ENCODE measurements around the gene IMP3. TPM values are rescaled to one million over a fixed set of nuclear protein-coding genes. Genes with fewer than 3 reads are reported as not detected.

Gene IMP3
- total and polyA plus RNA-seq, 4 donors, result 45.2 to 94.8 (median 69.6) TPM

DNA sequence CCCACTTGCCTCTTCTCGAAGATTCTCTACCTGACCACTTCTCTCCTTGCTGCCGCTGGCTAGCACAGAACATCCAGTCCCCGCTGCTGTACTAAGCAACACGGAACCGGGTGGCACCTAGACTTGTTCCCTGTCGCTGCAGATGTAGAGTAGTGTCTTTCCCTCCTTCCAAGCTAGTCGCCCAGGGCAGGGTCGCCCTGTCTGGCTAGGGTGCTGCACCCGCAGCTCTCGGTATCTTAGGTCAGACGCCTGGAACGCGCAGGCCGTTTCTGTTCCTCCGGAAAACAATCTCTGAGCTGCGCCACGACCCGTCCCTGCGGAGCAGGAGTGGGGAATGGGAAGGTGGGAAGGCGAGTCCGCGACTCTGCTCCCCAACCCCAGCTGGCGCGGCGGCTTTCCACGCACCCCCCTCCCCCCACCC is 6.9 kb upstream of the IMP3 start (continued):
- TF ChIP-seq, protein P1, sequence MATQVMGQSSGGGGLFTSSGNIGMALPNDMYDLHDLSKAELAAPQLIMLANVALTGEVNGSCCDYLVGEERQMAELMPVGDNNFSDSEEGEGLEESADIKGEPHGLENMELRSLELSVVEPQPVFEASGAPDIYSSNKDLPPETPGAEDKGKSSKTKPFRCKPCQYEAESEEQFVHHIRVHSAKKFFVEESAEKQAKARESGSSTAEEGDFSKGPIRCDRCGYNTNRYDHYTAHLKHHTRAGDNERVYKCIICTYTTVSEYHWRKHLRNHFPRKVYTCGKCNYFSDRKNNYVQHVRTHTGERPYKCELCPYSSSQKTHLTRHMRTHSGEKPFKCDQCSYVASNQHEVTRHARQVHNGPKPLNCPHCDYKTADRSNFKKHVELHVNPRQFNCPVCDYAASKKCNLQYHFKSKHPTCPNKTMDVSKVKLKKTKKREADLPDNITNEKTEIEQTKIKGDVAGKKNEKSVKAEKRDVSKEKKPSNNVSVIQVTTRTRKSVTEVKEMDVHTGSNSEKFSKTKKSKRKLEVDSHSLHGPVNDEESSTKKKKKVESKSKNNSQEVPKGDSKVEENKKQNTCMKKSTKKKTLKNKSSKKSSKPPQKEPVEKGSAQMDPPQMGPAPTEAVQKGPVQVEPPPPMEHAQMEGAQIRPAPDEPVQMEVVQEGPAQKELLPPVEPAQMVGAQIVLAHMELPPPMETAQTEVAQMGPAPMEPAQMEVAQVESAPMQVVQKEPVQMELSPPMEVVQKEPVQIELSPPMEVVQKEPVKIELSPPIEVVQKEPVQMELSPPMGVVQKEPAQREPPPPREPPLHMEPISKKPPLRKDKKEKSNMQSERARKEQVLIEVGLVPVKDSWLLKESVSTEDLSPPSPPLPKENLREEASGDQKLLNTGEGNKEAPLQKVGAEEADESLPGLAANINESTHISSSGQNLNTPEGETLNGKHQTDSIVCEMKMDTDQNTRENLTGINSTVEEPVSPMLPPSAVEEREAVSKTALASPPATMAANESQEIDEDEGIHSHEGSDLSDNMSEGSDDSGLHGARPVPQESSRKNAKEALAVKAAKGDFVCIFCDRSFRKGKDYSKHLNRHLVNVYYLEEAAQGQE (IDR thresholded peaks at IDR 0.05), result peak; percentile 9
- TF ChIP-seq RXRA (IDR thresholded peaks at IDR 0.05), result no peak
- TF ChIP-seq, protein P2, sequence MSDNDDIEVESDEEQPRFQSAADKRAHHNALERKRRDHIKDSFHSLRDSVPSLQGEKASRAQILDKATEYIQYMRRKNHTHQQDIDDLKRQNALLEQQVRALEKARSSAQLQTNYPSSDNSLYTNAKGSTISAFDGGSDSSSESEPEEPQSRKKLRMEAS (IDR thresholded peaks at IDR 0.05), result no peak
- no peak for TF ChIP-seq YY1 (IDR thresholded peaks at IDR 0.05)
- TF ChIP-seq, protein P3, sequence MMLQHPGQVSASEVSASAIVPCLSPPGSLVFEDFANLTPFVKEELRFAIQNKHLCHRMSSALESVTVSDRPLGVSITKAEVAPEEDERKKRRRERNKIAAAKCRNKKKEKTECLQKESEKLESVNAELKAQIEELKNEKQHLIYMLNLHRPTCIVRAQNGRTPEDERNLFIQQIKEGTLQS (IDR thresholded peaks at IDR 0.05), result no peak
- TF ChIP-seq HNF4G (IDR thresholded peaks at IDR 0.05), result no peak

DNA sequence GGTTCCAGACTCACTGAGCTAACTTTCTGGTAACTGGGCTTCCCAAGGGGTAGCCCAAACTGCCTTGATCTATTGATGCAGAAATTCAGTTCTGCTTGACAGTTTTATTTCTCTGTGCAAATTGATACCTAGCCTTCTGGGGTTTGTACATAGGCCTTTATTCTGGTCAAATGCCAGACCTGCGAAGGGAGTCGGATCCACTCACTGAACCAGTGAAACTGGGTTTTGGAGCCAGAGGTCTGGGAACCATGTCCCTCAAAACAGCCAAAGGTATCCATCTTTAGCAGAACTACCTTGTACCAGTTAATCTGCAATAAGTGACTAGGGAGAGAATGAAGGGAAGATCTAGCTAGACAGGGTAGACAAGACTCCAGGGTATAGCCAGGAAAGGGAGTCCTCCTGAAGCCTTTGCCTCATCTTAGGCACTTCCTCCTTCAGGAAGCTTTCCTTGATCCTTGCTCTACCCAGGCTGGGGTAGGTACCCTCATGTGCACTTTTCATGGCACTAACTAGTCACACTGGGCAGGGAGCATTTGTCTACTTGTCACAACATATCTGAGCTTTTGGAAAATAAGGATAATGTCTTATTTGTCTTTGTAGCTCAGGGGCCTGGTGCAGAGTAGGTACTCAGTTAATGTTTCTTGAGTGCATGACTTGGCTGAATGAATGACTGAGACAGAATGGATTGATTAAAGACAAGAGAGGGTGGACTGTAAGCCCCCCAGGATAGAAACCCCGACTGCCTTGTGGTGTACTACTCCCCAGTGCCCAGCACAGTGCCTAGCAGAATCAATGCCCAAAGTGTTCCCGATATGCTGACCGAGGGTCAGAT is 6.3 kb upstream of the IMP3 start:
- Histone ChIP-seq H3K27me3 (ENCODE audit: control insufficient read depth in 4 of 4, insufficient read depth in 4 of 4, low read length in 3 of 4) (no peaks in the 10 kb centered on the region), H3K9ac (ENCODE audit: low read depth in 1 of 2, low read length in 2 of 2) (peak overlapping the region; percentile 55 to 70), H3K27ac (ENCODE audit: low read depth in 1 of 2, low read length in 2 of 2) (peak overlapping the region; percentile 96 to 99), H3K36me3 (ENCODE audit: control insufficient read depth in 4 of 4, insufficient read depth in 3 of 4, low read depth in 1 of 4, low read length in 3 of 4) (peaks cover 0 to 3% (median 1%) of the 10 kb centered on the region in 4 donors), H3K4me3 (ENCODE audit: low read depth in 1 of 3, low read length in 3 of 3) (peak overlapping the region; percentile 81 to 91 (median 91)), H3K4me1 (ENCODE audit: control insufficient read depth in 4 of 4, insufficient read depth in 4 of 4, low read length in 3 of 4) (peaks cover 15 to 43% (median 36%) of the 10 kb centered on the region in 4 donors), H3K9me3 (ENCODE audit: control insufficient read depth in 4 of 4, low read length in 3 of 4) (no peaks in the 10 kb centered on the region)
- WGBS, result 42% methylated on average over 5 of the region's 5 CpGs
- DNase-seq (ENCODE audit: low spot score), result no peak
- TF ChIP-seq TAF1 (conservative IDR thresholded peaks at IDR 0.05), result no peak
- TF ChIP-seq, protein P2 (IDR thresholded peaks at IDR 0.05), result no peak
- TF ChIP-seq JUND (IDR thresholded peaks at IDR 0.05), result no peak

DNA sequence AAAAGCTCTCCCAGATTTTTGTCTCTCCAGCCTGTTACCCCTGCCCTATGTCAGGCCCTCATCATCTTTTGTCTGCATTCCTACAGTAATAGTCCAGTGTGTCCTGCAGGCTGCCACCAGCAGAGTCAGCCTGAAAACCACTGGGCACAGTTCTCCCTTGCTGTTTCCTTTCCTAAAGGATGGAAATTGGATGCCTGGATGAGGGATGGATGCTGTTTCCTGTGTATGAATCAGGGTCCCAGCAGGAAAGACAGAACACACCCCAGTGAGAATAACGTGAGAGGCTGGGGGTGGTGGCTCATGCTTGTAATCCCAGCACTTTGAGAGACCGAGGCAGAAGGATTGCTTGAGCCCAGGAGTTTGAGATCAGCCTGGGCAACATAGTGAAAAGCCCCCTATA is 4.4 kb upstream of the IMP3 start:
- Histone ChIP-seq H3K4me1 (ENCODE audit: control insufficient read depth in 4 of 4, insufficient read depth in 4 of 4, low read length in 3 of 4) (peaks cover 4 to 32% (median 21%) of the 10 kb centered on the region in 4 donors), H3K36me3 (ENCODE audit: control insufficient read depth in 4 of 4, insufficient read depth in 3 of 4, low read depth in 1 of 4, low read length in 3 of 4) (no peaks in the 10 kb centered on the region), H3K27ac (ENCODE audit: low read depth in 1 of 2, low read length in 2 of 2) (no peak overlapping the region), H3K27me3 (ENCODE audit: control insufficient read depth in 4 of 4, insufficient read depth in 4 of 4, low read length in 3 of 4) (no peaks in the 10 kb centered on the region), H3K9ac (ENCODE audit: low read depth in 1 of 2, low read length in 2 of 2) (no peak overlapping the region), H3K9me3 (ENCODE audit: control insufficient read depth in 4 of 4, low read length in 3 of 4) (no peaks in the 10 kb centered on the region), H3K4me3 (ENCODE audit: low read depth in 1 of 3, low read length in 3 of 3) (no peak overlapping the region)
- no peak for DNase-seq (ENCODE audit: low spot score)
- 91% methylated on average over 2 of the region's 2 CpGs for WGBS
- TF ChIP-seq, protein P3 (IDR thresholded peaks at IDR 0.05), result no peak
- no peak for TF ChIP-seq HNF4A (conservative IDR thresholded peaks at IDR 0.05)
- TF ChIP-seq, protein P4, sequence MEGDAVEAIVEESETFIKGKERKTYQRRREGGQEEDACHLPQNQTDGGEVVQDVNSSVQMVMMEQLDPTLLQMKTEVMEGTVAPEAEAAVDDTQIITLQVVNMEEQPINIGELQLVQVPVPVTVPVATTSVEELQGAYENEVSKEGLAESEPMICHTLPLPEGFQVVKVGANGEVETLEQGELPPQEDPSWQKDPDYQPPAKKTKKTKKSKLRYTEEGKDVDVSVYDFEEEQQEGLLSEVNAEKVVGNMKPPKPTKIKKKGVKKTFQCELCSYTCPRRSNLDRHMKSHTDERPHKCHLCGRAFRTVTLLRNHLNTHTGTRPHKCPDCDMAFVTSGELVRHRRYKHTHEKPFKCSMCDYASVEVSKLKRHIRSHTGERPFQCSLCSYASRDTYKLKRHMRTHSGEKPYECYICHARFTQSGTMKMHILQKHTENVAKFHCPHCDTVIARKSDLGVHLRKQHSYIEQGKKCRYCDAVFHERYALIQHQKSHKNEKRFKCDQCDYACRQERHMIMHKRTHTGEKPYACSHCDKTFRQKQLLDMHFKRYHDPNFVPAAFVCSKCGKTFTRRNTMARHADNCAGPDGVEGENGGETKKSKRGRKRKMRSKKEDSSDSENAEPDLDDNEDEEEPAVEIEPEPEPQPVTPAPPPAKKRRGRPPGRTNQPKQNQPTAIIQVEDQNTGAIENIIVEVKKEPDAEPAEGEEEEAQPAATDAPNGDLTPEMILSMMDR (IDR thresholded peaks at IDR 0.05; ENCODE audit: low read depth, low read length, missing input control), result no peak
- no peak for TF ChIP-seq GABPA (IDR thresholded peaks at IDR 0.05 in 1 of 2, conservative IDR thresholded peaks at IDR 0.05 in 1 of 2)
- no peak for TF ChIP-seq RAD21 (IDR thresholded peaks at IDR 0.05)
- no peak for TF ChIP-seq HNF4G (IDR thresholded peaks at IDR 0.05)
- TF ChIP-seq RXRA (IDR thresholded peaks at IDR 0.05), result no peak
- no peak for TF ChIP-seq FOXA2 (IDR thresholded peaks at IDR 0.05)
- TF ChIP-seq TAF1 (conservative IDR thresholded peaks at IDR 0.05), result no peak
- TF ChIP-seq JUND (IDR thresholded peaks at IDR 0.05), result no peak
- no peak for TF ChIP-seq EGR1 (IDR thresholded peaks at IDR 0.05; ENCODE audit: low read depth in 2 of 2)
- no peak for TF ChIP-seq SP1 (IDR thresholded peaks at IDR 0.05)
- TF ChIP-seq YY1 (IDR thresholded peaks at IDR 0.05), result no peak
- TF ChIP-seq, protein P2 (IDR thresholded peaks at IDR 0.05), result no peak
- TF ChIP-seq, protein P5, sequence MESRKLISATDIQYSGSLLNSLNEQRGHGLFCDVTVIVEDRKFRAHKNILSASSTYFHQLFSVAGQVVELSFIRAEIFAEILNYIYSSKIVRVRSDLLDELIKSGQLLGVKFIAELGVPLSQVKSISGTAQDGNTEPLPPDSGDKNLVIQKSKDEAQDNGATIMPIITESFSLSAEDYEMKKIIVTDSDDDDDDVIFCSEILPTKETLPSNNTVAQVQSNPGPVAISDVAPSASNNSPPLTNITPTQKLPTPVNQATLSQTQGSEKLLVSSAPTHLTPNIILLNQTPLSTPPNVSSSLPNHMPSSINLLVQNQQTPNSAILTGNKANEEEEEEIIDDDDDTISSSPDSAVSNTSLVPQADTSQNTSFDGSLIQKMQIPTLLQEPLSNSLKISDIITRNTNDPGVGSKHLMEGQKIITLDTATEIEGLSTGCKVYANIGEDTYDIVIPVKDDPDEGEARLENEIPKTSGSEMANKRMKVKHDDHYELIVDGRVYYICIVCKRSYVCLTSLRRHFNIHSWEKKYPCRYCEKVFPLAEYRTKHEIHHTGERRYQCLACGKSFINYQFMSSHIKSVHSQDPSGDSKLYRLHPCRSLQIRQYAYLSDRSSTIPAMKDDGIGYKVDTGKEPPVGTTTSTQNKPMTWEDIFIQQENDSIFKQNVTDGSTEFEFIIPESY (IDR thresholded peaks at IDR 0.05), result no peak
